HepG2 (cell line): ENCODE results near the gene KIAA0825. TPM values are rescaled to one million over a fixed set of nuclear protein-coding genes. Genes with fewer than 3 reads are reported as not detected.

ENCODE experiments used
- ATAC-seq: fragments of 200-7000 bp; cut with Tn5 transposase; 3 replicates; pipeline ENCODE4 v1.9.1; 2020; ENCODE audit warnings: mild to moderate bottlenecking, moderate library complexity
- BruUV-seq: library from RNA; stranded (reverse); fragments of 400-500 nt; replicated peaks from 2 replicates; lab custom pipeline; 2021; lab: Mats Ljungman, UMichigan
- CTCF ChIA-PET: fragments of 300-600 bp; formaldehyde crosslinking; extraction: SDS; loops from one replicate; lab custom pipeline; 2021; ENCODE audit warnings: low total read pairs, inconsistent platforms, low intra/inter-chr PET ratio; lab: Yijun Ruan, JAX
- POLR2A ChIA-PET: fragments of 350-600 bp; sonication (Branson Sonifier 250); formaldehyde crosslinking; loops from one replicate; lab custom pipeline; 2020; ENCODE audit warnings: antibody characterized with exemption, inconsistent platforms; lab: Yijun Ruan, JAX
- DNase-seq: peaks from one replicate; pipeline ENCODE4 v3.0.0-alpha.2; 2015; ENCODE audit warnings: low spot score
- FAIRE-seq: peaks from 3 replicates; lab custom pipeline; 2011; peaks lifted over from hg19 to GRCh38; lab: Jason Lieb, UNC
- H2AFZ ChIP-seq: one replicate; pipeline ENCODE4 v1.6.1; 2011; ENCODE audit warnings: low read length, inconsistent platforms
- H3K27ac ChIP-seq: fragments of 300-600 bp; 3 replicates; pipeline ENCODE4 v1.8.0; 2011; ENCODE audit warnings: mixed run types, mild to moderate bottlenecking, mixed read lengths, low read length, inconsistent platforms; ENCODE audit not compliant: insufficient read depth; ENCODE audit errors: extremely low read length
- H3K27me3 ChIP-seq, 2 experiments: fragments of 200-600 bp in 1 of 2; 2 replicates in 1 of 2; 3 replicates in 1 of 2; pipeline versions ENCODE4 v1.6.0 to v1.8.0; 2011; ENCODE audit warnings: low read length in 2 of 2, mild to moderate bottlenecking in 2 of 2, moderate library complexity in 2 of 2, inconsistent platforms in 1 of 2; ENCODE audit not compliant: insufficient read depth in 2 of 2, control insufficient read depth in 1 of 2
- H3K36me3 ChIP-seq, 2 experiments: fragments of 200-600 bp in 1 of 2; replicated peaks in 1 of 2; 2 replicates in 1 of 2; 3 replicates in 1 of 2; pipeline versions ENCODE4 v1.5.1 to v1.8.0; 2011; ENCODE audit warnings: low read length in 2 of 2, inconsistent platforms in 1 of 2; ENCODE audit not compliant: insufficient read depth in 2 of 2, control insufficient read depth in 1 of 2
- H3K4me1 ChIP-seq: 2 replicates; pipeline ENCODE4 v1.5.1; 2012; ENCODE audit warnings: low read length, inconsistent platforms; ENCODE audit not compliant: insufficient read depth
- H3K4me2 ChIP-seq: 2 replicates; pipeline ENCODE4 v1.6.0; 2011; ENCODE audit warnings: low read depth, low read length, inconsistent platforms
- H3K4me3 ChIP-seq, 3 experiments: fragments of 200-600 bp in 1 of 3; sonication (generic), shearing (Covaris generic) in 1 of 3; replicated peaks in 1 of 3; 2 replicates each; pipeline ENCODE4 v1.5.1; 2011 to 2016; ENCODE audit warnings: low read length in 3 of 3, inconsistent platforms in 2 of 3, low read depth in 2 of 3, mild to moderate bottlenecking in 2 of 3, control low read depth in 1 of 3, mixed read lengths in 1 of 3; ENCODE audit not compliant: insufficient read depth in 1 of 3
- H3K79me2 ChIP-seq: one replicate; pipeline ENCODE4 v1.6.1; 2011; ENCODE audit warnings: low read length, inconsistent platforms; ENCODE audit not compliant: insufficient read depth
- H3K9ac ChIP-seq: 2 replicates; pipeline ENCODE4 v1.6.0; 2011; ENCODE audit warnings: mild to moderate bottlenecking, low read depth, low read length, inconsistent platforms; ENCODE audit not compliant: insufficient read depth
- H3K9me3 ChIP-seq: 2 replicates; pipeline ENCODE4 v1.5.1; 2012; ENCODE audit warnings: mild to moderate bottlenecking, low read length
- H4K20me1 ChIP-seq: 2 replicates; pipeline ENCODE4 v1.6.0; 2011; ENCODE audit warnings: inconsistent platforms, mild to moderate bottlenecking, low read length, moderate library complexity; ENCODE audit not compliant: insufficient read depth
- HDAC2 ChIP-seq: sonication (generic); formaldehyde crosslinking; IDR thresholded peaks from 2 replicates; pipeline ENCODE4 v1.4.0; 2020; ENCODE audit warnings: missing genetic modification reagents
- ISX ChIP-seq: sonication (generic); formaldehyde crosslinking; conservative IDR thresholded peaks from 2 replicates; pipeline ENCODE4 v1.5.0; 2020; ENCODE audit warnings: missing genetic modification reagents
- MEIS1 ChIP-seq: sonication (generic); formaldehyde crosslinking; IDR thresholded peaks from 2 replicates; pipeline ENCODE4 v1.9.0; 2021; ENCODE audit warnings: mild to moderate bottlenecking, missing genetic modification reagents, moderate library complexity, borderline replicate concordance
- PHF20 ChIP-seq: sonication (generic); formaldehyde crosslinking; IDR thresholded peaks from 2 replicates; pipeline ENCODE4 v1.5.0; 2020; ENCODE audit warnings: mild to moderate bottlenecking, missing genetic modification reagents
- SP2 ChIP-seq: sonication (generic); formaldehyde crosslinking; IDR thresholded peaks from 2 replicates; pipeline ENCODE4 v1.5.1; 2020; ENCODE audit warnings: mild to moderate bottlenecking, missing genetic modification reagents
- ZNF530 ChIP-seq: sonication (generic); formaldehyde crosslinking; IDR thresholded peaks from 2 replicates; pipeline ENCODE4 v1.5.0; 2020; ENCODE audit warnings: low read depth, mild to moderate bottlenecking, missing genetic modification reagents
- ZNF652 ChIP-seq: IDR thresholded peaks from 2 replicates; pipeline ENCODE4 v1.6.1; 2016; ENCODE audit warnings: low read depth, borderline replicate concordance
- WGBS: methylation state at CpG from one replicate; pipeline ENCODE4 v1.1.6; 2017; ENCODE audit warnings: low lambda C conversion rate; 5-methylcytosine and 5-hydroxymethylcytosine counted together
- in situ Hi-C: cut with HindIII; loops from 2 replicates; pipeline ENCODE4 v1.10.0; 2017; ENCODE audit warnings: low pct_unique_long_range_greater_than_20kb; ENCODE audit not compliant: extremely low pct_ligation_motif_present
- intact Hi-C: fragments of 100-400 bp; cut with micrococcal nuclease; formaldehyde crosslinking; loops from one replicate; pipeline ENCODE4 v1.10.0; 2022; ENCODE audit not compliant: unreplicated experiment
- polyA plus RNA-seq, 8 experiments: library from polyadenylated mRNA; depleted of rRNA in 3 of 8; stranded (reverse) in 7 of 8; unstranded in 1 of 8; fragments of >200 nt; fragmentation: Illumina TruSeq in 4 of 8; extraction: Trizol in 4 of 8; gene quantifications; 2 replicates each; pipeline versions ENCODE4 v1.2.1 to v1.2.3, GENCODE V29; 2011 to 2016; ENCODE audit warnings: low read depth in 4 of 8, missing spikeins in 1 of 8, mixed read lengths in 1 of 8; ENCODE audit not compliant: insufficient read depth in 1 of 8
- total RNA-seq, 5 experiments: library from RNA; depleted of rRNA; stranded (reverse); fragments of >200 nt; fragmentation: Illumina TruSeq; extraction: Trizol; gene quantifications; 2 replicates each; pipeline ENCODE4 v1.2.3, GENCODE V29; 2016; ENCODE audit warnings: low read depth in 1 of 5
- TF ChIP-seq, protein P1 (sequence below): sonication (generic); formaldehyde crosslinking; IDR thresholded peaks from 2 replicates; pipeline ENCODE4 v1.5.0; 2020; ENCODE audit warnings: mild to moderate bottlenecking, missing genetic modification reagents, moderate library complexity

Gene KIAA0825
- total and polyA plus RNA-seq, 2 of the 13 experiments (the other 11 are each of a cell fraction or from before 2014, with no cell fraction given): 0.05 to 0.51 TPM

DNA sequence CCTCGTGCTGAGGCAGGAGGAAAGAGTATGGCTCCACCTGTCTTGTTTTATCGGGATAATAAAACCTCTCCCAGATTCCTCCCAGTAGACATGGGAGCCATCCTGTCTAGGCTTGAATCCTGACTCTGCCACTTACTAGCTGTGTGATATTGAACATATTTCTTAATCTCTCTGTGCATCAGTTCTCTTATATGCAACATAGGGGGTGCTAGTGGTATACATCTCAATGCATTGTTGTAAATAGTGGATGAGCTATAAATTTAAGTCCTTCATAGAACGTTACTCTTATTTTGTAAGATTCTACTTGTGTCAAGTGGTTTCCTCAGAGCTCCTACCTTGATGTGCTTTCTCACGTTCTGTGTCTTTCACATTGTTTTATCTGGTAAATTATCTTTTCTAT, 459.3 kb downstream of the KIAA0825 start:
- H3K9ac ChIP-seq: no peak overlapping the region
- BruUV-seq: no TSS peak
- no peaks in the 10 kb centered on the region for H3K27me3 ChIP-seq
- ChIA-PET CTCF (no interaction called here), POLR2A (no interaction called here)
- no peaks in the 10 kb centered on the region for H3K79me2 ChIP-seq
- WGBS: under 1% methylated on average over 4 of the region's 4 CpGs
- H3K36me3 ChIP-seq: no peaks in the 10 kb centered on the region
- H3K4me1 ChIP-seq: no peaks in the 10 kb centered on the region
- DNase-seq (no peak), FAIRE-seq (no peak), ATAC-seq (no peak)
- H3K4me3 ChIP-seq: no peak overlapping the region
- no peak for TF ChIP-seq SP2 (CRISPR knock-in tag)
- TF ChIP-seq MEIS1 (CRISPR knock-in tag): no peak
- no peak for TF ChIP-seq PHF20
- no peak for TF ChIP-seq ISX (CRISPR knock-in tag)
- TF ChIP-seq HDAC2 (CRISPR knock-in tag): no peak
- intact Hi-C loops: no loop called here
- H4K20me1 ChIP-seq: no peaks in the 10 kb centered on the region; the same call in 1 of the 2 replicates
- no peaks in the 10 kb centered on the region for H3K9me3 ChIP-seq
- H3K27ac ChIP-seq: no peak overlapping the region
- H2AFZ ChIP-seq: no peak overlapping the region
- in situ Hi-C loops: no loop called here
- no peak overlapping the region for H3K4me2 ChIP-seq

DNA sequence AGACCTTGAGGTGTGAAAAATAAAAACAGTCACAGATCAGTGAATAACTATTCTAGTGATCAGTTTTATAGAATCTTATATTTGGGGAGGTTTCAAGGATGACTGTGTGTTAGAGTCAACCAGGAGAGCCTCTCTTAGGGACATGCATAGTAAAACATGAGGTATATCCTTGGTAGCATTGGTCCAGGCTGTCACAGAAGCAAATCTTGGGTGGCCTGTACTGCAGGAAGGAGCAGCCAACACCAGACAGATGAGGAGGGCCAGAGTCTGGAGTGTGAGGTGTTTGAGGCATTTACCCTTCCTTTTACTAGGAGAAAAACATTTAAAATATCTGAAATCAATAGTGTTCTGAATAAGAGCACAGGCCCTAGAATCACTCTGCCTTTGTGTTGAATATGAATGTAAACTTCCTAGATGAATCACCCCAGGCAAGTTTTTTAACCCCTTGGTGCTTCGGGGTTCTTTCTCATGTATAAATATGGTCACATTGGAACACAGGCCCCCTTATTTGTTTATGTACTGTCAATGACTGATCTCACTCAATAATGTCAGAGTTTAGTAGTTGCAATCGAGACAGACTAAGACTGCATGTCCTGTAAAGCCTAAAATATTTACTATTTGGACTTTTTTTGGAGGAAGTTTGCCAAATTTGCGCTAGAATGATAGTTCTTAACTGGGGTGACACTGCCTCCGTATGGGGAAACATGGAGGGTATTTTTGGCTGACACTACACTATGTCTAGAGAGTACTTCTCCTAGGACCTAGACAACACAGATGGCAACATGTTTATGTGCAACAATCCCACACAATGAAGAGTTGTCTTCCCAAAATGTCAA, 460.5 kb downstream of the KIAA0825 start:
- 3% methylated on average over 4 of the region's 4 CpGs for WGBS
- H3K4me2 ChIP-seq: no peak overlapping the region
- no peak for DNase-seq
- no peaks in the 10 kb centered on the region; the same call in 1 of the 2 replicates for H4K20me1 ChIP-seq
- in situ Hi-C loops: no loop called here
- POLR2A ChIA-PET: no interaction called here
- intact Hi-C loops: no loop called here
- no peak overlapping the region for H3K27ac ChIP-seq
- no peak for ATAC-seq
- no peak overlapping the region for H2AFZ ChIP-seq
- no peaks in the 10 kb centered on the region for H3K79me2 ChIP-seq
- no peak overlapping the region for H3K4me3 ChIP-seq
- CTCF ChIA-PET: no interaction called here
- no TSS peak for BruUV-seq
- no peaks in the 10 kb centered on the region for H3K9me3 ChIP-seq
- H3K9ac ChIP-seq: no peak overlapping the region
- no peak for FAIRE-seq
- H3K27me3 ChIP-seq: no peaks in the 10 kb centered on the region
- TF ChIP-seq ZNF652 (CRISPR knock-in tag): peak; percentile 16; the same call in 1 of the 2 replicates
- TF ChIP-seq, protein P1, sequence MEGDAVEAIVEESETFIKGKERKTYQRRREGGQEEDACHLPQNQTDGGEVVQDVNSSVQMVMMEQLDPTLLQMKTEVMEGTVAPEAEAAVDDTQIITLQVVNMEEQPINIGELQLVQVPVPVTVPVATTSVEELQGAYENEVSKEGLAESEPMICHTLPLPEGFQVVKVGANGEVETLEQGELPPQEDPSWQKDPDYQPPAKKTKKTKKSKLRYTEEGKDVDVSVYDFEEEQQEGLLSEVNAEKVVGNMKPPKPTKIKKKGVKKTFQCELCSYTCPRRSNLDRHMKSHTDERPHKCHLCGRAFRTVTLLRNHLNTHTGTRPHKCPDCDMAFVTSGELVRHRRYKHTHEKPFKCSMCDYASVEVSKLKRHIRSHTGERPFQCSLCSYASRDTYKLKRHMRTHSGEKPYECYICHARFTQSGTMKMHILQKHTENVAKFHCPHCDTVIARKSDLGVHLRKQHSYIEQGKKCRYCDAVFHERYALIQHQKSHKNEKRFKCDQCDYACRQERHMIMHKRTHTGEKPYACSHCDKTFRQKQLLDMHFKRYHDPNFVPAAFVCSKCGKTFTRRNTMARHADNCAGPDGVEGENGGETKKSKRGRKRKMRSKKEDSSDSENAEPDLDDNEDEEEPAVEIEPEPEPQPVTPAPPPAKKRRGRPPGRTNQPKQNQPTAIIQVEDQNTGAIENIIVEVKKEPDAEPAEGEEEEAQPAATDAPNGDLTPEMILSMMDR (CRISPR knock-in tag): 0 out of 2 replicates have a peak, but pooled peaks have one; percentile 5
- no peak for TF ChIP-seq ZNF530 (CRISPR knock-in tag)
- H3K36me3 ChIP-seq: no peaks in the 10 kb centered on the region
- H3K4me1 ChIP-seq: no peaks in the 10 kb centered on the region
